IMR-90 (cell line): ENCODE measurements around the gene RABGGTA.

ENCODE experiments used
- BHLHE40 ChIP-seq: fragments of 150-350 bp; IDR thresholded peaks from 2 replicates; pipeline ENCODE4 v1.6.1; 2016; ENCODE audit warnings: mild to moderate bottlenecking, low read depth, low read length
- CEBPB ChIP-seq: IDR thresholded peaks from 2 replicates; pipeline ENCODE4 v1.6.1; 2012; ENCODE audit warnings: low read depth, low read length, improper control_type of control experiment
- CHD1 ChIP-seq: IDR thresholded peaks from 2 replicates; pipeline ENCODE4 v1.6.1; 2012; ENCODE audit warnings: low read depth, low read length, improper control_type of control experiment
- CTCF ChIP-seq: conservative IDR thresholded peaks from 2 replicates; pipeline ENCODE4 v1.5.1; 2012; ENCODE audit warnings: mild to moderate bottlenecking, low read depth, low read length, improper control_type of control experiment
- ELK1 ChIP-seq: fragments of 150-350 bp; IDR thresholded peaks from 2 replicates; pipeline ENCODE4 v1.6.1; 2016; ENCODE audit warnings: low read depth, mild to moderate bottlenecking, low read length, moderate library complexity, borderline replicate concordance
- FOS ChIP-seq: fragments of 150-350 bp; IDR thresholded peaks from 2 replicates; pipeline ENCODE4 v1.6.1; 2016; ENCODE audit warnings: low read depth, low read length
- MAZ ChIP-seq: IDR thresholded peaks from 2 replicates; pipeline ENCODE4 v1.6.1; 2012; ENCODE audit warnings: low read depth, mild to moderate bottlenecking, low read length, improper control_type of control experiment, moderate library complexity, borderline replicate concordance
- POLR2A ChIP-seq: IDR thresholded peaks from 2 replicates; pipeline ENCODE4 v1.6.1; 2012; ENCODE audit warnings: mild to moderate bottlenecking, low read depth, low read length
- RAD21 ChIP-seq: IDR thresholded peaks from 2 replicates; pipeline ENCODE4 v1.6.1; 2012; ENCODE audit warnings: low read length, improper control_type of control experiment
- RCOR1 ChIP-seq: IDR thresholded peaks from 2 replicates; pipeline ENCODE4 v1.6.1; 2012; ENCODE audit warnings: mild to moderate bottlenecking, low read length, improper control_type of control experiment; ENCODE audit not compliant: insufficient replicate concordance
- SMC3 ChIP-seq: fragments of 150-350 bp; IDR thresholded peaks from 2 replicates; pipeline ENCODE4 v1.6.1; 2016; ENCODE audit warnings: low read depth, mild to moderate bottlenecking, antibody characterized with exemption, low read length, moderate library complexity
- USF2 ChIP-seq: fragments of 150-350 bp; IDR thresholded peaks from 2 replicates; pipeline ENCODE4 v1.6.1; 2017; ENCODE audit warnings: mild to moderate bottlenecking, antibody characterized with exemption, low read length, low read depth

GRCh38 chr14:24315243-24315806 lies 43.9 kb upstream of the RABGGTA start:
- TF ChIP-seq ELK1 (no peak), CEBPB (no peak), CTCF (no peak), POLR2A (no peak), RAD21 (no peak), SMC3 (no peak), MAZ (no peak), CHD1 (no peak), FOS (no peak), USF2 (no peak), RCOR1 (no peak), BHLHE40 (no peak)
